HepG2 (cell line): Measurements from ENCODE around the gene KDM4B. TPM values are rescaled to one million over a fixed set of nuclear protein-coding genes. Genes with fewer than 3 reads are reported as not detected.

Experiments
- ATAC-seq: fragments of 200-7000 bp; cut with Tn5 transposase; 3 replicates; pipeline ENCODE4 v1.9.1; 2020; ENCODE audit warnings: mild to moderate bottlenecking, moderate library complexity
- BruUV-seq: library from RNA; stranded (reverse); fragments of 400-500 nt; replicated peaks from 2 replicates; lab custom pipeline; 2021; lab: Mats Ljungman, UMichigan
- CTCF ChIA-PET: fragments of 300-600 bp; formaldehyde crosslinking; extraction: SDS; loops from one replicate; lab custom pipeline; 2021; ENCODE audit warnings: low total read pairs, inconsistent platforms, low intra/inter-chr PET ratio; lab: Yijun Ruan, JAX
- POLR2A ChIA-PET: fragments of 350-600 bp; sonication (Branson Sonifier 250); formaldehyde crosslinking; loops from one replicate; lab custom pipeline; 2020; ENCODE audit warnings: antibody characterized with exemption, inconsistent platforms; lab: Yijun Ruan, JAX
- DNase-seq: peaks from one replicate; pipeline ENCODE4 v3.0.0-alpha.2; 2015; ENCODE audit warnings: low spot score
- FAIRE-seq: peaks from 3 replicates; lab custom pipeline; 2011; peaks lifted over from hg19 to GRCh38; lab: Jason Lieb, UNC
- H2AFZ ChIP-seq: one replicate; pipeline ENCODE4 v1.6.1; 2011; ENCODE audit warnings: low read length, inconsistent platforms
- H3K27ac ChIP-seq: fragments of 300-600 bp; 3 replicates; pipeline ENCODE4 v1.8.0; 2011; ENCODE audit warnings: mixed run types, mild to moderate bottlenecking, mixed read lengths, low read length, inconsistent platforms; ENCODE audit not compliant: insufficient read depth; ENCODE audit errors: extremely low read length
- H3K27me3 ChIP-seq, 2 experiments: fragments of 200-600 bp in 1 of 2; 2 replicates in 1 of 2; 3 replicates in 1 of 2; pipeline versions ENCODE4 v1.6.0 to v1.8.0; 2011; ENCODE audit warnings: low read length in 2 of 2, mild to moderate bottlenecking in 2 of 2, moderate library complexity in 2 of 2, inconsistent platforms in 1 of 2; ENCODE audit not compliant: insufficient read depth in 2 of 2, control insufficient read depth in 1 of 2
- H3K36me3 ChIP-seq, 2 experiments: fragments of 200-600 bp in 1 of 2; replicated peaks in 1 of 2; 2 replicates in 1 of 2; 3 replicates in 1 of 2; pipeline versions ENCODE4 v1.5.1 to v1.8.0; 2011; ENCODE audit warnings: low read length in 2 of 2, inconsistent platforms in 1 of 2; ENCODE audit not compliant: insufficient read depth in 2 of 2, control insufficient read depth in 1 of 2
- H3K4me1 ChIP-seq: 2 replicates; pipeline ENCODE4 v1.5.1; 2012; ENCODE audit warnings: low read length, inconsistent platforms; ENCODE audit not compliant: insufficient read depth
- H3K4me2 ChIP-seq: 2 replicates; pipeline ENCODE4 v1.6.0; 2011; ENCODE audit warnings: low read depth, low read length, inconsistent platforms
- H3K4me3 ChIP-seq, 3 experiments: fragments of 200-600 bp in 1 of 3; sonication (generic), shearing (Covaris generic) in 1 of 3; replicated peaks in 1 of 3; 2 replicates each; pipeline ENCODE4 v1.5.1; 2011 to 2016; ENCODE audit warnings: low read length in 3 of 3, inconsistent platforms in 2 of 3, low read depth in 2 of 3, mild to moderate bottlenecking in 2 of 3, control low read depth in 1 of 3, mixed read lengths in 1 of 3; ENCODE audit not compliant: insufficient read depth in 1 of 3
- H3K79me2 ChIP-seq: one replicate; pipeline ENCODE4 v1.6.1; 2011; ENCODE audit warnings: low read length, inconsistent platforms; ENCODE audit not compliant: insufficient read depth
- H3K9ac ChIP-seq: 2 replicates; pipeline ENCODE4 v1.6.0; 2011; ENCODE audit warnings: mild to moderate bottlenecking, low read depth, low read length, inconsistent platforms; ENCODE audit not compliant: insufficient read depth
- H3K9me3 ChIP-seq: 2 replicates; pipeline ENCODE4 v1.5.1; 2012; ENCODE audit warnings: mild to moderate bottlenecking, low read length
- H4K20me1 ChIP-seq: 2 replicates; pipeline ENCODE4 v1.6.0; 2011; ENCODE audit warnings: inconsistent platforms, mild to moderate bottlenecking, low read length, moderate library complexity; ENCODE audit not compliant: insufficient read depth
- POGZ ChIP-seq: sonication (generic); formaldehyde crosslinking; IDR thresholded peaks from 2 replicates; pipeline ENCODE4 v1.4.0; 2020; ENCODE audit warnings: mild to moderate bottlenecking, missing genetic modification reagents
- SOX6 ChIP-seq, 2 experiments: fragments of 450-650 bp in 1 of 2; sonication (generic) in 1 of 2; formaldehyde crosslinking in 1 of 2; IDR thresholded peaks; 2 replicates each; pipeline versions ENCODE4 v1.4.0 to v1.6.1; 2017 to 2020; ENCODE audit warnings: antibody characterized with exemption in 1 of 2, mild to moderate bottlenecking in 1 of 2, missing genetic modification reagents in 1 of 2
- ZBTB38 ChIP-seq: sonication (generic); formaldehyde crosslinking; IDR thresholded peaks from 2 replicates; pipeline ENCODE4 v1.5.1; 2020; ENCODE audit warnings: mild to moderate bottlenecking, missing genetic modification reagents
- ZNF121 ChIP-seq: sonication (generic); formaldehyde crosslinking; IDR thresholded peaks from 2 replicates; pipeline ENCODE4 v1.5.0; 2020; ENCODE audit warnings: mild to moderate bottlenecking, missing genetic modification reagents
- WGBS: methylation state at CpG from one replicate; pipeline ENCODE4 v1.1.6; 2017; ENCODE audit warnings: low lambda C conversion rate; 5-methylcytosine and 5-hydroxymethylcytosine counted together
- in situ Hi-C: cut with HindIII; loops from 2 replicates; pipeline ENCODE4 v1.10.0; 2017; ENCODE audit warnings: low pct_unique_long_range_greater_than_20kb; ENCODE audit not compliant: extremely low pct_ligation_motif_present
- intact Hi-C: fragments of 100-400 bp; cut with micrococcal nuclease; formaldehyde crosslinking; loops from one replicate; pipeline ENCODE4 v1.10.0; 2022; ENCODE audit not compliant: unreplicated experiment
- polyA plus RNA-seq, 8 experiments: library from polyadenylated mRNA; depleted of rRNA in 3 of 8; stranded (reverse) in 7 of 8; unstranded in 1 of 8; fragments of >200 nt; fragmentation: Illumina TruSeq in 4 of 8; extraction: Trizol in 4 of 8; gene quantifications; 2 replicates each; pipeline versions ENCODE4 v1.2.1 to v1.2.3, GENCODE V29; 2011 to 2016; ENCODE audit warnings: low read depth in 4 of 8, missing spikeins in 1 of 8, mixed read lengths in 1 of 8; ENCODE audit not compliant: insufficient read depth in 1 of 8
- total RNA-seq, 5 experiments: library from RNA; depleted of rRNA; stranded (reverse); fragments of >200 nt; fragmentation: Illumina TruSeq; extraction: Trizol; gene quantifications; 2 replicates each; pipeline ENCODE4 v1.2.3, GENCODE V29; 2016; ENCODE audit warnings: low read depth in 1 of 5

The KDM4B gene
- total and polyA plus RNA-seq, 2 of the 13 experiments (the other 11 are each of a cell fraction or from before 2014, with no cell fraction given): 4.9 to 14.6 TPM

DNA sequence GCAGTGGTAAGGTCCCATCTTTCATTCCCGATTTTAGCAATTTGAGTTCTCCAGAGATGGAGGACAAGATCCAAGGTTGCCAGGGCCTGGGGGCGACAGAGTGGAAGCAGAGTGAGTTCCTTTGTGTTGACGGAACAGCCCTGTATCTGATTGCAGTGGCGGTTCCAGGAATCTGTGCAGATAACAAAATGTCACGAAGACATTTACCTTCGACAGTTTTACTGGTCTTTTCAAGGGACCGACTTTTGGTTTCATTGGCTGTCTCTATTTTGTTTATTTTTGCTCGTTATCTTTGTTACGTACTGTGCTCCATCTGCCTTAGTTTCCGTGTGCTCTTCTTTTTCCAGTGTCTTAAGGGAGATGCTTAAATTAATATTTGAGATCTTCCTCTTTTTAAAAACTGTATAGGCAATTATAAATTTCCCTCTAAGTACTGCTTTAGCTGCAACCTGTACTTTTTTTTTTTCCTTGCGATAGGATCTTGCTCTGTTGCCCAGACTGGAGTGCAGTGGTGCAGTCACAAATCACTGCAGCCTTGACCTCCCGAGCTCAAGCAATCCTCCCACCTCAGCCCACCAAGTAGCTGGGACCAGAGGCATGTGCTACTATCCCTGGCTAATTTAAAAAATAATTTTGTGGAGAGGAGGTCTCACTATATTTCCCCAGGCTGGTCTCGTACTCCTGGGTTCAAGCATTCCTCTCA lies 23.2 kb downstream of the KDM4B start:
- BruUV-seq: no TSS peak
- no peak for DNase-seq
- ChIA-PET POLR2A (no interaction called here), CTCF (no interaction called here)
- Histone ChIP-seq H3K4me2 (no peak overlapping the region), H3K79me2 (peaks cover 57% of the 10 kb centered on the region), H3K36me3 (peaks cover 2 to 14% of the 10 kb centered on the region in 2 experiments; a peak in 3 of 5 replicates), H3K27ac (no peak overlapping the region), H3K4me3 (no peak overlapping the region), H4K20me1 (peaks cover 49% of the 10 kb centered on the region), H3K4me1 (peaks cover 16% of the 10 kb centered on the region), H3K27me3 (no peaks in the 10 kb centered on the region), H2AFZ (no peak overlapping the region), H3K9me3 (no peaks in the 10 kb centered on the region), H3K9ac (no peak overlapping the region)
- no peak for FAIRE-seq
- ATAC-seq: no peak
- TF ChIP-seq ZNF121: peak; percentile 72
- no peak for TF ChIP-seq SOX6 (IDR thresholded peaks at IDR 0.05)
- TF ChIP-seq SOX6 (CRISPR knock-in tag; IDR thresholded peaks at IDR 0.05): no peak
- TF ChIP-seq ZBTB38 (CRISPR knock-in tag): peak; percentile 75
- WGBS: 84% methylated on average over 13 of the region's 13 CpGs
- in situ Hi-C loops (loop anchor here (5.0 kb wide), 1 partner anchor 40 kb away; no protein-coding TSS in a partner anchor), intact Hi-C loops (no loop called here)

DNA sequence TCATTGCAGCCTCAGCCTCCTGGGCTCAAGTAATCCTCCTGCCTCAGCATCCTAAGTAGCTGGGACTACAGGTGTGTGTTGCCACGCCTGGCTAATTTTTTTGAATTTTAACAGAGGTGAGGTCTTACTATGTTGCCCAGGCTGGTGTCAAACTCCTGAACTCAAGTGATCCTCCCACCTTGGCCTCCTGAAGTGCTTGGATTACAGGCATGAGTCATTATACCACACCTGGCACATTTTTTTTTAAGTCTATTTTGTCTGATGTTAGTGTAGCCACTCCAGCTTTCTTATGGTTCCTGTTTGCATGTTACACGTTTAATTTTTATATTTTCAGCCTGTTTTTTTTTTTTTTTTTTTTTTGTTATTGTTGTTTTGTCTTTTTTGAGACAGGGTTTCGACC lies 24.8 kb downstream of the KDM4B start:
- DNase-seq (no peak), FAIRE-seq (no peak), ATAC-seq (no peak)
- in situ Hi-C loops (loop anchor here (5.0 kb wide), 1 partner anchor 39 kb away; no protein-coding TSS in a partner anchor), intact Hi-C loops (no loop called here)
- no peak overlapping the region for H3K9ac ChIP-seq
- peaks cover 55% of the 10 kb centered on the region for H3K79me2 ChIP-seq
- H3K27me3 ChIP-seq: no peaks in the 10 kb centered on the region
- H3K4me1 ChIP-seq: peaks cover 16% of the 10 kb centered on the region
- H3K36me3 ChIP-seq: peaks cover 5 to 14% of the 10 kb centered on the region in 2 experiments; a peak in 3 of 5 replicates
- no peak overlapping the region for H3K4me2 ChIP-seq
- ChIA-PET CTCF (no interaction called here), POLR2A (no interaction called here)
- WGBS: 89% methylated on average over 3 of the region's 3 CpGs
- H3K4me3 ChIP-seq: no peak overlapping the region
- no peak overlapping the region for H2AFZ ChIP-seq
- no peak overlapping the region for H3K27ac ChIP-seq
- BruUV-seq: no TSS peak
- peaks cover 40% of the 10 kb centered on the region for H4K20me1 ChIP-seq
- H3K9me3 ChIP-seq: no peaks in the 10 kb centered on the region
- TF ChIP-seq ZNF121 (peak; percentile 42; the same call in 1 of the 2 replicates), POGZ (CRISPR knock-in tag) (no peak)
